ENCODE results near the gene CAMTA1. TPM values are rescaled to one million over a fixed set of nuclear protein-coding genes. Genes with fewer than 3 reads are reported as not detected.

The CAMTA1 gene
- total RNA-seq, 1 experiment from 2014 or later: 60.0 TPM

DNA sequence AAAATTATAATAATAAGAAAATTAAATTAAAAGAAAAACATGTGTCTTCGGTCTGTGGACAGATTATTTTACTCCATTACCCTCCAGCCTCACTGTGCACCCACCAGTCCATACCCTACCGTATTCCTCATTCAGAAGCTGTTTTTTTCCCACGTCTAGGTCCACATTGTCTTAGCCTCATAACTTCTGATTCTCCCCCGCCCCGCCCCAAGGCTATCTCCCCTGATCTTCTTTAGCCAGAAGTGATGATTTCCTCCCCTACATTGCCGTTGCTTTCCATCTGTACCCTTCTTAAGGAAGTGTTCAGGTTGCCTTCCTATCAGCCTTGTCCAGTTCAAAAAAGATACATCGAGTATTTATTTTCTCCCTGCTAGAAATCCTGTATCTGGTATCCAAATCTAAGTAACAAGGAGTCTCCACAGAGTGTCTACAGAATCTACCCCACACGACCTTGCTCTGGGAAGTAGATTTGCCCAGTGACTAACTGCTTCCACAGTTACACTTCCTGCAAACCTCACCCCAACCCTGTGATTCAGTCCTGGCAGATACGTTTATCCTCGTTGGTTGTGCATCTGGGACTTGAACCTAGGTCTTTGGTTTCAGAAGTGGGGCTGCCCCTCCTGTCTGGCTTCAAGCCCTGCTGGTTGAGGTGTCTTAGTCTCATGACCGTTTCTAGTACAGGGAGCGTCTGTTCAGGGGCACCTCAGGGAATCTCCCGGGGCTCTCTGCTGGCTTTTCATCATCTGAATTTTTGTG, 470.2 kb downstream of the CAMTA1 start:
- H3K9me3 Mint-ChIP-seq (ENCODE audit: unreplicated experiment): no peaks in the 10 kb centered on the region
- no peak overlapping the region for H3K4me3 Mint-ChIP-seq (ENCODE audit: unreplicated experiment)
- TF ChIP-seq, protein P1, sequence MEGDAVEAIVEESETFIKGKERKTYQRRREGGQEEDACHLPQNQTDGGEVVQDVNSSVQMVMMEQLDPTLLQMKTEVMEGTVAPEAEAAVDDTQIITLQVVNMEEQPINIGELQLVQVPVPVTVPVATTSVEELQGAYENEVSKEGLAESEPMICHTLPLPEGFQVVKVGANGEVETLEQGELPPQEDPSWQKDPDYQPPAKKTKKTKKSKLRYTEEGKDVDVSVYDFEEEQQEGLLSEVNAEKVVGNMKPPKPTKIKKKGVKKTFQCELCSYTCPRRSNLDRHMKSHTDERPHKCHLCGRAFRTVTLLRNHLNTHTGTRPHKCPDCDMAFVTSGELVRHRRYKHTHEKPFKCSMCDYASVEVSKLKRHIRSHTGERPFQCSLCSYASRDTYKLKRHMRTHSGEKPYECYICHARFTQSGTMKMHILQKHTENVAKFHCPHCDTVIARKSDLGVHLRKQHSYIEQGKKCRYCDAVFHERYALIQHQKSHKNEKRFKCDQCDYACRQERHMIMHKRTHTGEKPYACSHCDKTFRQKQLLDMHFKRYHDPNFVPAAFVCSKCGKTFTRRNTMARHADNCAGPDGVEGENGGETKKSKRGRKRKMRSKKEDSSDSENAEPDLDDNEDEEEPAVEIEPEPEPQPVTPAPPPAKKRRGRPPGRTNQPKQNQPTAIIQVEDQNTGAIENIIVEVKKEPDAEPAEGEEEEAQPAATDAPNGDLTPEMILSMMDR (IDR thresholded peaks at IDR 0.05; ENCODE audit: insufficient read depth in 1 of 2, low read depth in 1 of 2, low read length in 1 of 2, severe bottlenecking in 1 of 2, unreplicated experiment in 1 of 2): no peak
- H3K27me3 Mint-ChIP-seq (ENCODE audit: insufficient read depth, unreplicated experiment): peaks cover 25% of the 10 kb centered on the region
- no peak overlapping the region for H3K27ac Mint-ChIP-seq (ENCODE audit: unreplicated experiment)
- no TSS peak for BruUV-seq (replicated peaks)
- no peak overlapping the region for H3K4me3 ChIP-seq (ENCODE audit: low read depth, low read length)
- H3K36me3 ChIP-seq (ENCODE audit: control insufficient read depth, insufficient read depth, low read length): no peaks in the 10 kb centered on the region
- DNase-seq: no peak
- ChIA-PET CTCF (no interaction called here), POLR2A (no interaction called here)
- no peaks in the 10 kb centered on the region for H3K4me1 ChIP-seq
- intact Hi-C loops (cut with micrococcal nuclease; ENCODE audit: unreplicated experiment): no loop called here
- no peaks in the 10 kb centered on the region for H3K27me3 ChIP-seq (replicated peaks; ENCODE audit: control insufficient read depth, insufficient read depth, low read length)
- no peaks in the 10 kb centered on the region for H3K4me1 Mint-ChIP-seq (ENCODE audit: low read depth, unreplicated experiment)
- no peaks in the 10 kb centered on the region for H3K9me3 ChIP-seq
- no peaks in the 10 kb centered on the region for H3K36me3 Mint-ChIP-seq (ENCODE audit: insufficient read depth, unreplicated experiment)

DNA sequence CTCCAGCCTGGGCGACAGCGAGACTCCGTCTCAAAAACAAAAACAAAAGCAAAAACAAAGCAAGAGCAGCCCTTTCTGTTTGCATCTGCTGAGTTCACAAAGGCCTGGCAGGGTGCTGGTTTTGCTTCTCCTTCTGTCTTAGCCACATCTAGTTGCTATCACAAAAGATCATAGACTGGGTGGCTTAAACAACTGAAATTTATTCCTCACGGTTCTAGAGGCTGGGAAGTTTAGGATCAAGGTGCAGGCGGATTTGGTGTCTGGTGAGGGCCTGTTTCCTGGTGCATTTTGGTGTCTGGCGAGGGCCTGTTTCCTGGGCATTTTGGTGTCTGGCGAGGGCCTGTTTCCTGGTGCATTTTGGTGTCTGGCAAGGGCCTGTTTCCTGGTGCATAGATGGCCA, 471.3 kb downstream of the CAMTA1 start:
- Histone ChIP-seq H3K9me3 (no peaks in the 10 kb centered on the region), H3K4me1 (no peaks in the 10 kb centered on the region), H3K36me3 (ENCODE audit: control insufficient read depth, insufficient read depth, low read length) (no peaks in the 10 kb centered on the region), H3K27me3 (replicated peaks; ENCODE audit: control insufficient read depth, insufficient read depth, low read length) (no peaks in the 10 kb centered on the region), H3K4me3 (ENCODE audit: low read depth, low read length) (no peak overlapping the region)
- Mint-ChIP-seq H3K27ac (ENCODE audit: unreplicated experiment) (no peak overlapping the region), H3K36me3 (ENCODE audit: insufficient read depth, unreplicated experiment) (no peaks in the 10 kb centered on the region), H3K9me3 (ENCODE audit: unreplicated experiment) (no peaks in the 10 kb centered on the region), H3K4me1 (ENCODE audit: low read depth, unreplicated experiment) (no peaks in the 10 kb centered on the region), H3K4me3 (ENCODE audit: unreplicated experiment) (no peak overlapping the region), H3K27me3 (ENCODE audit: insufficient read depth, unreplicated experiment) (peaks cover 27% of the 10 kb centered on the region)
- no peak for DNase-seq
- CTCF ChIA-PET: no interaction called here
- no TSS peak for BruUV-seq (replicated peaks)
- POLR2A ChIA-PET: no interaction called here
- intact Hi-C loops (cut with micrococcal nuclease; ENCODE audit: unreplicated experiment): no loop called here
- TF ChIP-seq, protein P1 (IDR thresholded peaks at IDR 0.05; ENCODE audit: insufficient read depth in 1 of 2, low read depth in 1 of 2, low read length in 1 of 2, severe bottlenecking in 1 of 2, unreplicated experiment in 1 of 2): no peak

DNA sequence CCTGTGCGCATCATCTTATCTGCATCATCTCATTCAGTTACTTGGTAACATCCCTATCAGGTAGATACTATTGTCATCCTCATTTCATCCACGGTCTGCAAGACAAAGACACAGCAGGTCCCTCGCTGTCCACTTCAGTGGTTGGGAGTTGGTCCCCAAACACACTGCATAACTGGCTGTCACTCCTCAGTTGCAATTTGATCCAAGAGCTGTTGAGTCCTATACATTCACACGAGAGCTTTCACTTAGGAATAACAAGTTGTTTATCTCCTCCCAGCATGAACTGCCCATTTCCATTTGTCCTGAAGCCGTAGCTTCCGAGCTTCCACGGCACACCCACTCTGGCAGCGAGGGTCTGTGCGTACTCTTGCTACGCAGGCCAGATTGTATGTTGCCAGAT, 472.0 kb downstream of the CAMTA1 start:
- intact Hi-C loops (cut with micrococcal nuclease; ENCODE audit: unreplicated experiment): no loop called here
- ChIA-PET POLR2A (no interaction called here), CTCF (no interaction called here)
- Mint-ChIP-seq H3K27ac (ENCODE audit: unreplicated experiment) (no peak overlapping the region), H3K9me3 (ENCODE audit: unreplicated experiment) (no peaks in the 10 kb centered on the region), H3K27me3 (ENCODE audit: insufficient read depth, unreplicated experiment) (peaks cover 27% of the 10 kb centered on the region), H3K4me1 (ENCODE audit: low read depth, unreplicated experiment) (no peaks in the 10 kb centered on the region), H3K36me3 (ENCODE audit: insufficient read depth, unreplicated experiment) (no peaks in the 10 kb centered on the region), H3K4me3 (ENCODE audit: unreplicated experiment) (no peak overlapping the region)
- Histone ChIP-seq H3K4me3 (ENCODE audit: low read depth, low read length) (no peak overlapping the region), H3K27me3 (replicated peaks; ENCODE audit: control insufficient read depth, insufficient read depth, low read length) (no peaks in the 10 kb centered on the region), H3K36me3 (ENCODE audit: control insufficient read depth, insufficient read depth, low read length) (no peaks in the 10 kb centered on the region), H3K4me1 (no peaks in the 10 kb centered on the region), H3K9me3 (no peaks in the 10 kb centered on the region)
- no TSS peak for BruUV-seq (replicated peaks)
- DNase-seq: no peak
- TF ChIP-seq, protein P1 (IDR thresholded peaks at IDR 0.05; ENCODE audit: insufficient read depth in 1 of 2, low read depth in 1 of 2, low read length in 1 of 2, severe bottlenecking in 1 of 2, unreplicated experiment in 1 of 2): no peak
